GM19438 (cell line): ENCODE measurements around the gene GPR55.
A peak's percentile ranks its signal among the peaks of the same experiment; 100 is the strongest.

Experiments
- ATAC-seq: cut with Tn5 transposase; IDR thresholded peaks from one replicate; pipeline ENCODE4 v1.9.1; 2021; ENCODE audit warnings: low read depth; ENCODE audit not compliant: unreplicated experiment

GPR55 gene

GRCh38 chr2:230935130-230935430, 10.0 kb upstream of the GPR55 start:
- ATAC-seq = no peak

- no peak for ATAC-seq
Measured at GRCh38 chr2:230934231-230935129, 9.4 kb upstream of the GPR55 start.

- no peak for ATAC-seq
Measured at GRCh38 chr2:230933521-230934180, 8.6 kb upstream of the GPR55 start.

GRCh38 chr2:230932556-230933511, 7.8 kb upstream of the GPR55 start:
- no peak for ATAC-seq

- ATAC-seq = no peak
Measured at GRCh38 chr2:230931556-230932231, 6.7 kb upstream of the GPR55 start.

- ATAC-seq = no peak
Measured at GRCh38 chr2:230930928-230931555, 6.0 kb upstream of the GPR55 start.

GRCh38 chr2:230930149-230930780, 5.2 kb upstream of the GPR55 start:
- ATAC-seq = no peak

GRCh38 chr2:230929381-230930148, 4.5 kb upstream of the GPR55 start:
- ATAC-seq = no peak

GRCh38 chr2:230928701-230929380, 3.8 kb upstream of the GPR55 start:
- no peak for ATAC-seq

GRCh38 chr2:230927711-230928341, 2.8 kb upstream of the GPR55 start:
- no peak for ATAC-seq

- peak; percentile 28 for ATAC-seq
Measured at GRCh38 chr2:230925879-230926765, 1.1 kb upstream of the GPR55 start.

- peak; percentile 25 for ATAC-seq
Measured at GRCh38 chr2:230925443-230925878, 419 bp upstream of the GPR55 start.

GRCh38 chr2:230924092-230924469, 961 bp downstream of the GPR55 start:
- no peak for ATAC-seq

GRCh38 chr2:230922951-230923717, 1.9 kb downstream of the GPR55 start:
- ATAC-seq = no peak

GRCh38 chr2:230921806-230922595, 3.0 kb downstream of the GPR55 start:
- no peak for ATAC-seq
